Neural progenitor cell (in vitro differentiated cells): ENCODE results near the gene ADTRP.

Experiments
- EZH2 ChIP-seq: fragments of 200-600 bp; sonication (generic); IDR thresholded peaks from 2 replicates; pipeline ENCODE4 v1.6.1; 2017; ENCODE audit warnings: antibody characterized with exemption, mild to moderate bottlenecking, moderate library complexity
- EZH2phosphoT487 ChIP-seq: fragments of 200-600 bp; sonication (generic); IDR thresholded peaks from 2 replicates; pipeline ENCODE4 v1.6.1; 2017; ENCODE audit warnings: antibody characterized with exemption
- TF ChIP-seq, protein P1 (sequence below): fragments of 200-600 bp; sonication (generic); IDR thresholded peaks from 2 replicates; pipeline ENCODE4 v1.5.1; 2017; ENCODE audit warnings: antibody characterized with exemption, mild to moderate bottlenecking

DNA sequence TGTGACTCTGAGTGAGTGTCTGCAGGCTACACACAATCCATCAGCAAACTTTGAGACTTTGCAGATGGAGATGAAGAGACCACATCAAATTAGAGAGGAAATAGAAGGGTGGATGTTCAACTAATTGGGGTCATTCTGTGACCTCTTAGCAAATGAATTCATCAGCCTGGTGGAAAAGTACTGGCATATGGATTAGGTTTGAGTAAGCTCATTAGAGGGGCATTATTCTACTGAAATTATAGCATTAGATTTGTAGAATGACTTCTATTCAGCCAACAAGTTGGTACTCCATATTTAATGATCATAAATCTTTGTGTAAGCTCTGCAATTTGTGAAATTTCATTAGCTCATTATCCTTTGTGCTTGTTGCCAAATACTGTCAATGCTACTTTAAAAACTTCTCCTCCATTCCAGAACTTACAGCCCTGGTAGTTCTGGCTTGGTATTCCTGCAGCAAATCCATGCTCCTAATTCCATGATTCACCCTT is 63.8 kb downstream of the ADTRP start:
- TF ChIP-seq, protein P1, sequence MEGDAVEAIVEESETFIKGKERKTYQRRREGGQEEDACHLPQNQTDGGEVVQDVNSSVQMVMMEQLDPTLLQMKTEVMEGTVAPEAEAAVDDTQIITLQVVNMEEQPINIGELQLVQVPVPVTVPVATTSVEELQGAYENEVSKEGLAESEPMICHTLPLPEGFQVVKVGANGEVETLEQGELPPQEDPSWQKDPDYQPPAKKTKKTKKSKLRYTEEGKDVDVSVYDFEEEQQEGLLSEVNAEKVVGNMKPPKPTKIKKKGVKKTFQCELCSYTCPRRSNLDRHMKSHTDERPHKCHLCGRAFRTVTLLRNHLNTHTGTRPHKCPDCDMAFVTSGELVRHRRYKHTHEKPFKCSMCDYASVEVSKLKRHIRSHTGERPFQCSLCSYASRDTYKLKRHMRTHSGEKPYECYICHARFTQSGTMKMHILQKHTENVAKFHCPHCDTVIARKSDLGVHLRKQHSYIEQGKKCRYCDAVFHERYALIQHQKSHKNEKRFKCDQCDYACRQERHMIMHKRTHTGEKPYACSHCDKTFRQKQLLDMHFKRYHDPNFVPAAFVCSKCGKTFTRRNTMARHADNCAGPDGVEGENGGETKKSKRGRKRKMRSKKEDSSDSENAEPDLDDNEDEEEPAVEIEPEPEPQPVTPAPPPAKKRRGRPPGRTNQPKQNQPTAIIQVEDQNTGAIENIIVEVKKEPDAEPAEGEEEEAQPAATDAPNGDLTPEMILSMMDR = no peak
- TF ChIP-seq EZH2 = no peak
- no peak for TF ChIP-seq EZH2phosphoT487
